GM23338 (cell line): ENCODE results near the gene TAS2R1. TPM values are rescaled to one million over a fixed set of nuclear protein-coding genes. Genes with fewer than 3 reads are reported as not detected.

Experiments
- ATAC-seq: fragments of 200-7000 bp; cut with Tn5 transposase; 3 replicates; pipeline ENCODE4 v1.9.1; 2020
- DNase-seq: peaks from one replicate; pipeline ENCODE4 v3.0.0-alpha.2; 2015; ENCODE audit warnings: low spot score
- H2AFZ ChIP-seq: fragments of 200-600 bp; sonication (generic); 2 replicates; pipeline ENCODE4 v1.8.0; 2016; ENCODE audit warnings: antibody characterized with exemption, mild to moderate bottlenecking, moderate library complexity
- H3F3A ChIP-seq: fragments of 200-600 bp; sonication (generic); replicated peaks from 2 replicates; pipeline ENCODE4 v1.8.0; 2017; ENCODE audit warnings: antibody characterized with exemption, mixed run types, low read depth
- H3K27ac ChIP-seq: fragments of 200-600 bp; sonication (generic); 2 replicates; pipeline ENCODE4 v1.6.1; 2016; ENCODE audit warnings: low read depth
- H3K27me3 ChIP-seq: fragments of 200-600 bp; sonication (generic); 2 replicates; pipeline ENCODE4 v1.8.0; 2016; ENCODE audit warnings: mild to moderate bottlenecking, mixed run types, moderate library complexity; ENCODE audit not compliant: insufficient read depth
- H3K36me3 ChIP-seq: fragments of 200-600 bp; sonication (generic); 2 replicates; pipeline ENCODE4 v1.8.0; 2016; ENCODE audit warnings: mild to moderate bottlenecking; ENCODE audit not compliant: insufficient read depth
- H3K4me1 ChIP-seq: fragments of 200-600 bp; sonication (generic); 2 replicates; pipeline ENCODE4 v1.8.0; 2016; ENCODE audit warnings: mild to moderate bottlenecking, moderate library complexity; ENCODE audit not compliant: insufficient read depth
- H3K4me2 ChIP-seq: fragments of 200-600 bp; sonication (generic); 2 replicates; pipeline ENCODE4 v1.7.1; 2017; ENCODE audit warnings: mixed run types
- H3K4me3 ChIP-seq: fragments of 200-600 bp; sonication (generic); 2 replicates; pipeline ENCODE4 v1.6.1; 2016; ENCODE audit warnings: mixed run types
- H3K79me2 ChIP-seq: fragments of 200-600 bp; sonication (generic); replicated peaks from 2 replicates; pipeline ENCODE4 v1.8.0; 2017; ENCODE audit warnings: mild to moderate bottlenecking; ENCODE audit not compliant: insufficient read depth
- H3K9me2 ChIP-seq: fragments of 200-600 bp; sonication (generic); 2 replicates; pipeline ENCODE4 v1.8.0; 2017; ENCODE audit not compliant: insufficient read depth
- H4K20me1 ChIP-seq: fragments of 200-600 bp; sonication (generic); replicated peaks from 2 replicates; pipeline ENCODE4 v1.8.0; 2017; ENCODE audit warnings: mild to moderate bottlenecking; ENCODE audit not compliant: insufficient read depth
- H3K27ac Mint-ChIP-seq: 2 replicates; pipeline ENCODE4 v1.8.0; 2020; ENCODE audit warnings: inconsistent platforms, mild to moderate bottlenecking, moderate library complexity, mixed read lengths
- H3K27me3 Mint-ChIP-seq: 3 replicates; pipeline ENCODE4 v1.8.0; 2022; ENCODE audit warnings: low read depth, mild to moderate bottlenecking, moderate library complexity, mixed read lengths, inconsistent platforms; ENCODE audit not compliant: insufficient read depth, poor library complexity
- H3K36me3 Mint-ChIP-seq: 3 replicates; pipeline ENCODE4 v1.8.0; 2021; ENCODE audit warnings: low read depth, mild to moderate bottlenecking, inconsistent platforms, moderate library complexity, mixed read lengths
- H3K4me1 Mint-ChIP-seq: 3 replicates; pipeline ENCODE4 v1.8.0; 2020; ENCODE audit warnings: mild to moderate bottlenecking, inconsistent platforms, mixed read lengths
- H3K4me3 Mint-ChIP-seq: 3 replicates; pipeline ENCODE4 v1.8.0; 2021; ENCODE audit warnings: moderate library complexity, mild to moderate bottlenecking, inconsistent platforms, mixed read lengths
- H3K9me3 Mint-ChIP-seq: 3 replicates; pipeline ENCODE4 v1.8.0; 2020; ENCODE audit warnings: moderate library complexity, mild to moderate bottlenecking, inconsistent platforms, mixed read lengths
- CREB1 ChIP-seq: fragments of 250-450 bp; sonication (Bioruptor Pico); IDR thresholded peaks from 2 replicates; pipeline ENCODE4 v1.5.0; 2020; ENCODE audit warnings: low read depth, mild to moderate bottlenecking, moderate library complexity
- CTCF ChIP-seq, 2 experiments: fragments of 200-600 bp in 1 of 2; sonication (generic) in 1 of 2; conservative IDR thresholded peaks; 2 replicates each; pipeline versions ENCODE4 v1.5.1 to v1.6.1; 2016 to 2017; ENCODE audit warnings: antibody characterized with exemption in 2 of 2, low read depth in 2 of 2, mild to moderate bottlenecking in 2 of 2, moderate library complexity in 1 of 2
- ETS1 ChIP-seq: IDR thresholded peaks from 2 replicates; pipeline ENCODE4 v1.6.1; 2016; ENCODE audit warnings: antibody characterized with exemption
- EZH2 ChIP-seq: fragments of 200-600 bp; sonication (generic); IDR thresholded peaks from one replicate; pipeline ENCODE4 v1.8.0; 2017; ENCODE audit warnings: antibody characterized with exemption, mild to moderate bottlenecking, low read depth; ENCODE audit not compliant: unreplicated experiment
- EZH2phosphoT487 ChIP-seq: fragments of 200-600 bp; sonication (generic); IDR thresholded peaks from one replicate; pipeline ENCODE4 v1.8.1; 2018; ENCODE audit warnings: antibody characterized with exemption; ENCODE audit not compliant: unreplicated experiment
- JUNB ChIP-seq: IDR thresholded peaks from one replicate; pipeline ENCODE4 v1.6.1; 2016; ENCODE audit warnings: antibody characterized with exemption; ENCODE audit not compliant: unreplicated experiment
- NANOG ChIP-seq: IDR thresholded peaks from 2 replicates; pipeline ENCODE4 v1.6.1; 2016; ENCODE audit warnings: antibody characterized with exemption, borderline replicate concordance
- POLR2AphosphoS5 ChIP-seq: IDR thresholded peaks from 2 replicates; pipeline ENCODE4 v1.6.1; 2016; ENCODE audit warnings: antibody characterized with exemption, low read depth
- STAT1 ChIP-seq: IDR thresholded peaks from one replicate; pipeline ENCODE4 v1.6.1; 2016; ENCODE audit warnings: antibody characterized with exemption; ENCODE audit not compliant: unreplicated experiment
- ZNF114 ChIP-seq: fragments of 250-450 bp; sonication (Bioruptor Pico); IDR thresholded peaks from 2 replicates; pipeline ENCODE4 v1.5.0; 2020; ENCODE audit warnings: mild to moderate bottlenecking, moderate library complexity
- ZNF331 ChIP-seq: fragments of 250-450 bp; sonication (Bioruptor Pico); IDR thresholded peaks from 2 replicates; pipeline ENCODE4 v1.5.0; 2020; ENCODE audit warnings: low read depth, mild to moderate bottlenecking, moderate library complexity
- ZNF462 ChIP-seq: fragments of 250-450 bp; sonication (Bioruptor Pico); IDR thresholded peaks from 2 replicates; pipeline ENCODE4 v1.5.0; 2020; ENCODE audit warnings: mild to moderate bottlenecking, moderate library complexity
- polyA plus RNA-seq: library from polyadenylated mRNA; unstranded; fragments of >200 nt; fragmentation: Nextera tagmentation; extraction: Ambion mirVana; gene quantifications from 2 replicates; pipeline ENCODE4 v1.2.1, GENCODE V29; 2016
- total RNA-seq: library from RNA; depleted of rRNA; stranded (reverse); fragments of >200 nt; shearing (Covaris generic); gene quantifications from 2 replicates; pipeline ENCODE4 v1.2.3, GENCODE V29; 2014

The TAS2R1 gene
- total and polyA plus RNA-seq, 2 experiments from 2014 or later = 0.19 TPM; not detected in 1

DNA sequence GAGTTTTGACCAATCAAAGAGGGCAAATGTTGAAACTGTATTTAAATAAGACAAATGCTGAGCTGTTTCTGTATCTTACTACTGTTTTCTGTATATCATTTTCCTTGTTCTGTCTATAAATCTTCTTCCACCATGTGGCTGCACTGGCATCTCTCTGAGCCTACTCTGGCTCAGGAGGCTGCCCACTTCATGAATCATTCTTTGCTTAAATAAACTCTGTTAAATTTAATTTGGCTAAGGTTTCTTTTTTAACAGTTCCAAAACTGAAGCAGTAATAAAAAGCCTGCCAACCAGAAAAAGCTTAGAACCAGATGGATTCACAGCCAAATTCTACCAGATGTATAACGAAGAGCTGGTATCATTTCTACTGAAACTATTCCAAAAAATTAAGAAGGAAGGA is 40.2 kb upstream of the TAS2R1 start:
- DNase-seq (no peak), ATAC-seq (no peak)
- TF ChIP-seq ZNF331 (CRISPR knock-in tag) (no peak), CTCF (conservative IDR thresholded peaks at IDR 0.05; ENCODE audit: low read depth in 2 of 2) (no peak), JUNB (no peak), POLR2AphosphoS5 (no peak), ETS1 (no peak), CREB1 (CRISPR knock-in tag) (no peak), ZNF462 (no peak), NANOG (no peak), ZNF114 (no peak), EZH2 (no peak), EZH2phosphoT487 (no peak), STAT1 (no peak)
- Histone ChIP-seq H2AFZ (no peak overlapping the region), H3K4me2 (no peak overlapping the region), H3K79me2 (no peaks in the 10 kb centered on the region), H3K27me3 (no peaks in the 10 kb centered on the region), H3K27ac (no peak overlapping the region), H3K9me2 (no peaks in the 10 kb centered on the region), H3K4me1 (peaks cover 17% of the 10 kb centered on the region), H3F3A (no peaks in the 10 kb centered on the region), H3K36me3 (no peaks in the 10 kb centered on the region), H3K4me3 (no peak overlapping the region), H4K20me1 (no peaks in the 10 kb centered on the region)
- Mint-ChIP-seq H3K27ac (no peak overlapping the region), H3K4me3 (no peak overlapping the region), H3K9me3 (peaks cover 5% of the 10 kb centered on the region; the same call in 1 of the 3 replicates), H3K27me3 (no peaks in the 10 kb centered on the region), H3K36me3 (no peaks in the 10 kb centered on the region), H3K4me1 (peaks cover 17% of the 10 kb centered on the region)
